CD14-positive monocyte (primary cell): ENCODE results near the gene SERTM2. TPM values are rescaled to one million over a fixed set of nuclear protein-coding genes. Genes with fewer than 3 reads are reported as not detected.

ENCODE experiments used
- DNase-seq, 3 donors: peaks; one replicate each; pipeline ENCODE4 v3.0.0-alpha.2; 2011 to 2022
- H2AFZ ChIP-seq: 2 replicates; pipeline ENCODE4 v1.6.0; 2012; ENCODE audit warnings: mild to moderate bottlenecking, low read depth, low read length, inconsistent platforms; ENCODE audit not compliant: insufficient read depth, poor library complexity, severe bottlenecking
- H3K27ac ChIP-seq, 2 donors: 1 replicate in 1 of 2; 2 replicates in 1 of 2; pipeline ENCODE4 v1.5.1; 2012 to 2013; ENCODE audit warnings: low read length in 2 of 2, control low read depth in 1 of 2, inconsistent platforms in 1 of 2, low read depth in 1 of 2, mild to moderate bottlenecking in 1 of 2
- H3K27me3 ChIP-seq, 2 donors: one replicate each; pipeline versions ENCODE4 v1.6.0 to v1.6.1; 2011 to 2013; ENCODE audit warnings: low read length in 2 of 2; ENCODE audit not compliant: control insufficient read depth in 2 of 2, insufficient read depth in 2 of 2
- H3K36me3 ChIP-seq, 2 donors: replicated peaks in 1 of 2; 1 replicate in 1 of 2; 2 replicates in 1 of 2; pipeline versions ENCODE4 v1.5.1 to v1.6.1; 2012 to 2013; ENCODE audit warnings: low read length in 2 of 2, control low read depth in 1 of 2, inconsistent platforms in 1 of 2, mild to moderate bottlenecking in 1 of 2; ENCODE audit not compliant: insufficient read depth in 2 of 2, control insufficient read depth in 1 of 2
- H3K4me1 ChIP-seq, 2 donors: 1 replicate in 1 of 2; 2 replicates in 1 of 2; pipeline versions ENCODE4 v1.5.1 to v1.6.1; 2012 to 2013; ENCODE audit warnings: low read length in 2 of 2, control low read depth in 1 of 2, inconsistent platforms in 1 of 2, mild to moderate bottlenecking in 1 of 2, moderate library complexity in 1 of 2; ENCODE audit not compliant: insufficient read depth in 2 of 2, control insufficient read depth in 1 of 2
- H3K4me2 ChIP-seq: replicated peaks from 2 replicates; pipeline ENCODE3; 2012; ENCODE audit warnings: low read length, moderate library complexity, mild to moderate bottlenecking; ENCODE audit not compliant: poor library complexity, severe bottlenecking; ENCODE audit errors: extremely low read depth
- H3K4me3 ChIP-seq, 3 experiments: fragments of 200-600 bp in 1 of 3; sonication (generic) in 1 of 3; replicated peaks in 1 of 3; 1 replicate in 2 of 3; 2 replicates in 1 of 3; pipeline ENCODE4 v1.5.1; 2011 to 2013; ENCODE audit warnings: low read length in 3 of 3, mild to moderate bottlenecking in 3 of 3, control low read depth in 2 of 3, low read depth in 2 of 3, inconsistent platforms in 1 of 3, moderate library complexity in 1 of 3
- H3K79me2 ChIP-seq: 2 replicates; pipeline ENCODE4 v1.6.0; 2012; ENCODE audit warnings: mild to moderate bottlenecking, control low read depth, inconsistent platforms, low read length, moderate library complexity; ENCODE audit not compliant: insufficient read depth
- H3K9ac ChIP-seq: 2 replicates; pipeline ENCODE4 v1.6.0; 2017; ENCODE audit warnings: low read length, mild to moderate bottlenecking; ENCODE audit not compliant: insufficient read depth, poor library complexity, severe bottlenecking
- H3K9me3 ChIP-seq, 2 donors: replicated peaks in 1 of 2; 1 replicate in 1 of 2; 2 replicates in 1 of 2; pipeline versions ENCODE4 v1.5.1 to v1.6.1; 2012 to 2013; ENCODE audit warnings: low read length in 2 of 2, control low read depth in 1 of 2; ENCODE audit not compliant: control insufficient read depth in 1 of 2, insufficient read depth in 1 of 2
- H4K20me1 ChIP-seq: 2 replicates; pipeline ENCODE4 v1.6.0; 2012; ENCODE audit warnings: mild to moderate bottlenecking, low read length, control low read depth, moderate library complexity; ENCODE audit not compliant: insufficient read depth
- H3K27ac Mint-ChIP-seq, 7 donors: one replicate each; pipeline ENCODE4 v1.8.0; 2020; ENCODE audit warnings: mild to moderate bottlenecking in 7 of 7, mixed read lengths in 7 of 7, moderate library complexity in 6 of 7, inconsistent platforms in 2 of 7
- H3K27me3 Mint-ChIP-seq, 3 donors: one replicate each; pipeline ENCODE4 v1.8.0; 2021 to 2022; ENCODE audit warnings: low read depth in 3 of 3, mild to moderate bottlenecking in 3 of 3, mixed read lengths in 3 of 3, moderate library complexity in 3 of 3, inconsistent platforms in 1 of 3
- H3K36me3 Mint-ChIP-seq, 2 donors: one replicate each; pipeline ENCODE4 v1.8.0; 2020; ENCODE audit warnings: mixed read lengths in 2 of 2, inconsistent platforms in 1 of 2, mild to moderate bottlenecking in 1 of 2
- H3K4me1 Mint-ChIP-seq: one replicate; pipeline ENCODE4 v1.8.0; 2020; ENCODE audit warnings: mild to moderate bottlenecking, mixed read lengths
- H3K4me3 Mint-ChIP-seq, 2 donors: one replicate each; pipeline ENCODE4 v1.8.0; 2020; ENCODE audit warnings: mild to moderate bottlenecking in 2 of 2, mixed read lengths in 2 of 2, moderate library complexity in 1 of 2
- H3K9me3 Mint-ChIP-seq, 7 donors: one replicate each; pipeline ENCODE4 v1.8.0; 2020 to 2022; ENCODE audit warnings: mixed read lengths in 7 of 7, mild to moderate bottlenecking in 6 of 7, moderate library complexity in 6 of 7, inconsistent platforms in 2 of 7
- WGBS: methylation state at CpG from one replicate; pipeline ENCODE4 v1.1.5; 2013; ENCODE audit warnings: missing lambda C conversion rate; ENCODE audit not compliant: insufficient coverage; 5-methylcytosine and 5-hydroxymethylcytosine counted together
- intact Hi-C, 2 donors: fragments of 100-400 bp; cut with micrococcal nuclease; formaldehyde crosslinking; loops; one replicate each; pipeline versions ENCODE4 v1.15.0 to v1.15.1; 2023
- polyA plus RNA-seq, 3 donors: library from polyadenylated mRNA; depleted of rRNA in 1 of 3; unstranded in 2 of 3; stranded (reverse) in 1 of 3; fragments of 300-500 nt in 2 of 3; fragments of >200 nt in 1 of 3; fragmentation: Illumina TruSeq in 2 of 3; gene quantifications; 1 replicate in 2 of 3; 2 replicates in 1 of 3; pipeline ENCODE4 v1.2.3, GENCODE V29; 2012 to 2021
- TF ChIP-seq, protein P1 (sequence below): fragments of 200-600 bp; IDR thresholded peaks from one replicate; pipeline ENCODE4 v1.8.0; 2022; ENCODE audit warnings: antibody characterized with exemption, mild to moderate bottlenecking

Gene SERTM2
- polyA plus RNA-seq, 3 donors = not detected

DNA sequence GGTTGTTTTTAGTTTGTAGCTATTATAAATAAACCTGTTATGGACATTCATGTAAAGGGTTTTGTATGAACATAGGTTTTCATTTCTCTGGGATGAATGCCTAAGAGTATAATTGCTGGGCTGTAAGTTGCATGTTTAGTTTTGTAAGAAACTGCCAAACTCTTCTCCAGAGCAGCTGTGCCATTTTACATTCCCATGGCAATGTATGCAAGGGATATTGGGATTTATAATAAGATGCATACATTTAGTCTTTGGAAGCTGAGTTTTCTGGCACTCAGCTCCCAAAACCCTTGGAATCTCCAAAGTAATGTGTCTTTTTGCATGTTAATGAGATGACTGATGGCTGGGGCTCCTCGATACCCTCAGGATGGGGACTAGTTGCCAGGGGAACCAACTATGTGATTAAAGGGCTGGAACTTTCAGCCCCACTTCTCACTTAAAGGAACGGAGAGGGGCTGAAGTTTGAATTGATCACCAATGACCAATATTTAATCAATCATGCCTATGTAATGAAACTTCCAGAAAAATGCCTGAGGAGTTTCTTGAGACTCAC lies 44.0 kb downstream of the SERTM2 start:
- intact Hi-C loops = no loop called here
- no peaks in the 10 kb centered on the region for H3K9me3 ChIP-seq
- H3K27me3 ChIP-seq = no peaks in the 10 kb centered on the region
- H3K79me2 ChIP-seq = no peaks in the 10 kb centered on the region
- H3K27ac ChIP-seq = no peak overlapping the region
- WGBS = no CpG with 5 or more reads among the region's 2 CpGs
- no peaks in the 10 kb centered on the region for H3K36me3 Mint-ChIP-seq
- H3K4me1 ChIP-seq = no peaks in the 10 kb centered on the region
- no peaks in the 10 kb centered on the region for H3K36me3 ChIP-seq
- no peak overlapping the region for H3K4me3 Mint-ChIP-seq
- TF ChIP-seq, protein P1, sequence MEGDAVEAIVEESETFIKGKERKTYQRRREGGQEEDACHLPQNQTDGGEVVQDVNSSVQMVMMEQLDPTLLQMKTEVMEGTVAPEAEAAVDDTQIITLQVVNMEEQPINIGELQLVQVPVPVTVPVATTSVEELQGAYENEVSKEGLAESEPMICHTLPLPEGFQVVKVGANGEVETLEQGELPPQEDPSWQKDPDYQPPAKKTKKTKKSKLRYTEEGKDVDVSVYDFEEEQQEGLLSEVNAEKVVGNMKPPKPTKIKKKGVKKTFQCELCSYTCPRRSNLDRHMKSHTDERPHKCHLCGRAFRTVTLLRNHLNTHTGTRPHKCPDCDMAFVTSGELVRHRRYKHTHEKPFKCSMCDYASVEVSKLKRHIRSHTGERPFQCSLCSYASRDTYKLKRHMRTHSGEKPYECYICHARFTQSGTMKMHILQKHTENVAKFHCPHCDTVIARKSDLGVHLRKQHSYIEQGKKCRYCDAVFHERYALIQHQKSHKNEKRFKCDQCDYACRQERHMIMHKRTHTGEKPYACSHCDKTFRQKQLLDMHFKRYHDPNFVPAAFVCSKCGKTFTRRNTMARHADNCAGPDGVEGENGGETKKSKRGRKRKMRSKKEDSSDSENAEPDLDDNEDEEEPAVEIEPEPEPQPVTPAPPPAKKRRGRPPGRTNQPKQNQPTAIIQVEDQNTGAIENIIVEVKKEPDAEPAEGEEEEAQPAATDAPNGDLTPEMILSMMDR = no peak
- no peaks in the 10 kb centered on the region for H3K4me1 Mint-ChIP-seq
- H3K27me3 Mint-ChIP-seq = peaks cover 0 to 1% (median 0%) of the 10 kb centered on the region in 3 donors
- peaks cover 0 to 3% (median 0%) of the 10 kb centered on the region in 7 donors for H3K9me3 Mint-ChIP-seq
- H3K27ac Mint-ChIP-seq = no peak overlapping the region
- DNase-seq = no peak
- no peak overlapping the region for H3K4me2 ChIP-seq
- H4K20me1 ChIP-seq = no peaks in the 10 kb centered on the region
- no peak overlapping the region for H3K4me3 ChIP-seq
- no peak overlapping the region for H3K9ac ChIP-seq
- H2AFZ ChIP-seq = no peak overlapping the region

DNA sequence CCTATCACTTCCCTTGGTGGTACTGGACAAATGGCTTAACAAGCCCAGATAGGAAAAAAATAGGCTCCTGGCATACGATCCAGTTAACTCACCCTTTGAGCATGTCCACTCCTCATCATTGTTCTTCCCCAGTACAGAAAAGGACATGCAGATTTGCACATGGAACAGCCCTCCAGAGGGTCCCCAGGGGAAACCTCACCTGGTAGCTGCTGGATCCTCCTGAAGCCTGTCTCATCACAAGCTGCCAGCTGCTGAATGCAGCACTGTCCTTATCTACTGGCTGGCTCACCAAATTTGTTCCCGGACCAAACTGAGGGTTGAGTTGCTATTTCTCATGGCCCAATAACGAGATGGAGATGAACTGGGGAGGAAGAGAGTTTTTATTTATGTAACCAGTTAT lies 49.4 kb downstream of the SERTM2 start:
- DNase-seq = no peak
- no peaks in the 10 kb centered on the region for H3K27me3 ChIP-seq
- Mint-ChIP-seq H3K4me1 (no peaks in the 10 kb centered on the region), H3K4me3 (no peak overlapping the region), H3K9me3 (peaks cover 0 to 3% (median 0%) of the 10 kb centered on the region in 7 donors), H3K27me3 (peaks cover 0 to 3% (median 0%) of the 10 kb centered on the region in 3 donors), H3K36me3 (no peaks in the 10 kb centered on the region), H3K27ac (no peak overlapping the region)
- WGBS = no CpG with 5 or more reads among the region's 3 CpGs
- H3K4me1 ChIP-seq = no peaks in the 10 kb centered on the region
- H3K9ac ChIP-seq = no peak overlapping the region
- TF ChIP-seq, protein P1 = no peak
- intact Hi-C loops = no loop called here
- H2AFZ ChIP-seq = no peak overlapping the region
- H3K4me3 ChIP-seq = no peak overlapping the region
- H4K20me1 ChIP-seq = no peaks in the 10 kb centered on the region
- no peaks in the 10 kb centered on the region for H3K36me3 ChIP-seq
- no peak overlapping the region for H3K27ac ChIP-seq
- H3K9me3 ChIP-seq = no peaks in the 10 kb centered on the region
- no peak overlapping the region for H3K4me2 ChIP-seq
- no peaks in the 10 kb centered on the region for H3K79me2 ChIP-seq
